Non-pigmented ciliary epithelial cell (primary cell): ENCODE results near the gene SMYD5.
"Not testable (repeated sequence)": the region's sequence is repeated elsewhere in the genome, so short reads cannot be mapped to it uniquely, and the experiment has no call there.

ENCODE experiments used
- DNase-seq: peaks from one replicate; pipeline ENCODE4 v3.0.0-alpha.2; 2010; ENCODE audit warnings: low read depth

The SMYD5 gene

GRCh38 chr2:73214120-73215035 is at the start of gene SMYD5:
TSS of gene SMYD5 (plus strand) at chr2:73214245. CDS start at chr2:73214267, 22 bp downstream.
- no peak for DNase-seq

GRCh38 chr2:73165978-73166377 is 48.1 kb upstream of the SMYD5 start:
- DNase-seq: not testable (repeated sequence)

GRCh38 chr2:73166813-73167212 is 47.2 kb upstream of the SMYD5 start:
- DNase-seq: not testable (repeated sequence)

GRCh38 chr2:73168348-73168747 is 45.7 kb upstream of the SMYD5 start:
- not testable (repeated sequence) for DNase-seq

GRCh38 chr2:73170341-73170740 is 43.7 kb upstream of the SMYD5 start:
- not testable (repeated sequence) for DNase-seq

- DNase-seq: no peak
Measured at GRCh38 chr2:73172963-73173362, 41.1 kb upstream of the SMYD5 start.

- DNase-seq: no peak
Measured at GRCh38 chr2:73173781-73174180, 40.3 kb upstream of the SMYD5 start.

GRCh38 chr2:73174244-73174643 is 39.8 kb upstream of the SMYD5 start:
- no peak for DNase-seq

GRCh38 chr2:73174941-73175662 is 38.9 kb upstream of the SMYD5 start:
- no peak for DNase-seq

- no peak for DNase-seq
Measured at GRCh38 chr2:73175663-73176204, 38.3 kb upstream of the SMYD5 start.

GRCh38 chr2:73176205-73176880 is 37.7 kb upstream of the SMYD5 start:
- no peak for DNase-seq

- DNase-seq: no peak
Measured at GRCh38 chr2:73176881-73177644, 37.0 kb upstream of the SMYD5 start.

- DNase-seq: no peak
Measured at GRCh38 chr2:73177645-73178255, 36.3 kb upstream of the SMYD5 start.

- DNase-seq: no peak
Measured at GRCh38 chr2:73185965-73186364, 28.1 kb upstream of the SMYD5 start.

- DNase-seq: no peak
Measured at GRCh38 chr2:73187549-73187948, 26.5 kb upstream of the SMYD5 start.

- DNase-seq: no peak
Measured at GRCh38 chr2:73197579-73197978, 16.5 kb upstream of the SMYD5 start.

GRCh38 chr2:73200281-73200680 is 13.8 kb upstream of the SMYD5 start:
- not testable (repeated sequence) for DNase-seq

- no peak for DNase-seq
Measured at GRCh38 chr2:73202156-73203054, 11.6 kb upstream of the SMYD5 start, which contains the start of gene NOTO. TSS of gene NOTO (plus strand) at chr2:73202574. CDS start at chr2:73202667, 93 bp downstream.

- DNase-seq: no peak
Measured at GRCh38 chr2:73203055-73203681, 10.9 kb upstream of the SMYD5 start.
